ENCODE measurements around the gene ABHD2. TPM values are rescaled to one million over a fixed set of nuclear protein-coding genes. Genes with fewer than 3 reads are reported as not detected.
A peak's percentile ranks its signal among the peaks of the same experiment; 100 is the strongest.

Gene ABHD2
- total RNA-seq, 4 donors from 2014 or later, result 49.8 to 82.3 (median 72.1) TPM

DNA sequence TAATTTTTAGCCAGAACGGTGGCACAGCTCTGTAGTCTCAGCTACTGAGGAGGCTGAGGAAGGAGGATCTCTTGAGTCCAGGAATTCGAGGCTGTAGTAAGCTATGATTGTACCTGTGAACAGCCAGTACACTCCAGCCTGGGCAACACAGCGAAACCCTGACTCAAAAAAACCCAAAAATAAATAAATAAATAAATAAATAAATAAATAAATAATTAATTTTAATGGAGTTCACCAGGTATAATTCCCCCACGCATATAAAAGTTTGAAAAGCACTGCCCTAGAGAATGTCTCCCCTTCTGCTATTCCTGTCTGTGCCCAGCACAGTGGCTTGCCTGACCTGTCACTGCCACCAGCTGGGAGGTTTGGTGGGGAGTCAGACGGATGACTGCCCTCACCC, 137.3 kb downstream of the ABHD2 start:
- Histone ChIP-seq H3K36me3 (no peaks in the 10 kb centered on the region), H3K4me3 (no peak overlapping the region), H3K27me3 (no peaks in the 10 kb centered on the region), H3K4me1 (no peaks in the 10 kb centered on the region), H3K9me3 (no peaks in the 10 kb centered on the region), H3K27ac (replicated peaks in 1 of 4) (no peak overlapping the region)
- intact Hi-C loops (cut with DNase I), result no loop called here
- TF ChIP-seq POLR2A (IDR thresholded peaks at IDR 0.05; ENCODE audit: low read depth) (no peak), POLR2AphosphoS5 (IDR thresholded peaks at IDR 0.05) (no peak), EP300 (IDR thresholded peaks at IDR 0.05) (no peak)
- TF ChIP-seq, protein P1, sequence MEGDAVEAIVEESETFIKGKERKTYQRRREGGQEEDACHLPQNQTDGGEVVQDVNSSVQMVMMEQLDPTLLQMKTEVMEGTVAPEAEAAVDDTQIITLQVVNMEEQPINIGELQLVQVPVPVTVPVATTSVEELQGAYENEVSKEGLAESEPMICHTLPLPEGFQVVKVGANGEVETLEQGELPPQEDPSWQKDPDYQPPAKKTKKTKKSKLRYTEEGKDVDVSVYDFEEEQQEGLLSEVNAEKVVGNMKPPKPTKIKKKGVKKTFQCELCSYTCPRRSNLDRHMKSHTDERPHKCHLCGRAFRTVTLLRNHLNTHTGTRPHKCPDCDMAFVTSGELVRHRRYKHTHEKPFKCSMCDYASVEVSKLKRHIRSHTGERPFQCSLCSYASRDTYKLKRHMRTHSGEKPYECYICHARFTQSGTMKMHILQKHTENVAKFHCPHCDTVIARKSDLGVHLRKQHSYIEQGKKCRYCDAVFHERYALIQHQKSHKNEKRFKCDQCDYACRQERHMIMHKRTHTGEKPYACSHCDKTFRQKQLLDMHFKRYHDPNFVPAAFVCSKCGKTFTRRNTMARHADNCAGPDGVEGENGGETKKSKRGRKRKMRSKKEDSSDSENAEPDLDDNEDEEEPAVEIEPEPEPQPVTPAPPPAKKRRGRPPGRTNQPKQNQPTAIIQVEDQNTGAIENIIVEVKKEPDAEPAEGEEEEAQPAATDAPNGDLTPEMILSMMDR (IDR thresholded peaks at IDR 0.05), result no peak
- 99% methylated on average over 5 of the region's 5 CpGs for WGBS
- DNase-seq (ENCODE audit: extremely low spot score), result no peak

- no peaks in the 10 kb centered on the region for H3K4me1 ChIP-seq
- WGBS, result 85% methylated on average over 14 of the region's 14 CpGs
- intact Hi-C loops (cut with DNase I), result no loop called here
These were observed 138.3 kb downstream of the ABHD2 start for GRCh38 chr15:89226359-89227221.

GRCh38 chr15:89227425-89227824, 139.2 kb downstream of the ABHD2 start:
- H3K27me3 ChIP-seq, result no peaks in the 10 kb centered on the region

More at GRCh38 chr15:89226359-89227221, 138.3 kb downstream of the ABHD2 start:
- Histone ChIP-seq H3K4me3 (no peak overlapping the region), H3K9me3 (no peaks in the 10 kb centered on the region), H3K36me3 (no peaks in the 10 kb centered on the region), H3K27me3 (no peaks in the 10 kb centered on the region), H3K27ac (replicated peaks in 1 of 4) (no peak overlapping the region)
- TF ChIP-seq, protein P1 (IDR thresholded peaks at IDR 0.05), result no peak
- TF ChIP-seq POLR2AphosphoS5 (IDR thresholded peaks at IDR 0.05), result no peak
- no peak for TF ChIP-seq POLR2A (IDR thresholded peaks at IDR 0.05; ENCODE audit: low read depth)
- TF ChIP-seq EP300 (IDR thresholded peaks at IDR 0.05), result no peak
- DNase-seq (ENCODE audit: extremely low spot score), result peak; percentile 78

DNA sequence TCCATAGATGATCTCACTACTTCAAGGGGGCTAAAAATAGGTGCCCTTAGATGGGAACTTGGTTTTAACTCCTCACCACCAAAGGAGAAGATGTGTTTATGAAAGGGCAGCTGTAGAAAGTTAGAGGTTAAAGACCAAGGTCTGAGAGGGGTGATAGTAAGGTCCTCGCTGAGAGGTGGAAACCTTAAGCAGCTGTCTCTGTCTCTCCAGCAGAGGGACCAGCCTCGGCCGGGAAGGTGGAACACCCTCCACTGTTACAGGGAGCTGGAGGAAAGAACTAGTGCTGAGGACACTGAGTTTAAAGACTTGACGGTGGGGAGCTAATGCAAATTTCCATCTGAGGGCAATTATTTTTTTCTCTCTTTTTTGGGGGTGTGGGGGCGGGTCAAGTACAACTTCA, 142.0 kb downstream of the ABHD2 start:
- no peaks in the 10 kb centered on the region for H3K36me3 ChIP-seq
- no peak overlapping the region for H3K27ac ChIP-seq (replicated peaks in 1 of 4)
- TF ChIP-seq EP300 (IDR thresholded peaks at IDR 0.05) (no peak), POLR2A (IDR thresholded peaks at IDR 0.05; ENCODE audit: low read depth) (no peak), POLR2AphosphoS5 (IDR thresholded peaks at IDR 0.05) (no peak)
- TF ChIP-seq, protein P1 (IDR thresholded peaks at IDR 0.05), result no peak
- no peaks in the 10 kb centered on the region for H3K4me1 ChIP-seq
- no peak overlapping the region for H3K4me3 ChIP-seq
- intact Hi-C loops (cut with DNase I), result no loop called here
- no peaks in the 10 kb centered on the region for H3K9me3 ChIP-seq
- no peaks in the 10 kb centered on the region for H3K27me3 ChIP-seq
- 64% methylated on average over 5 of the region's 5 CpGs for WGBS
- DNase-seq (ENCODE audit: extremely low spot score), result peak; percentile 55

More at GRCh38 chr15:89227425-89227824, 139.2 kb downstream of the ABHD2 start:
- TF ChIP-seq EP300 (IDR thresholded peaks at IDR 0.05), result no peak
- TF ChIP-seq, protein P1 (IDR thresholded peaks at IDR 0.05), result no peak
- TF ChIP-seq POLR2A (IDR thresholded peaks at IDR 0.05; ENCODE audit: low read depth), result no peak
- TF ChIP-seq POLR2AphosphoS5 (IDR thresholded peaks at IDR 0.05), result no peak
- Histone ChIP-seq H3K9me3 (no peaks in the 10 kb centered on the region), H3K4me1 (no peaks in the 10 kb centered on the region), H3K27ac (replicated peaks in 1 of 4) (no peak overlapping the region), H3K36me3 (no peaks in the 10 kb centered on the region), H3K4me3 (no peak overlapping the region)
- DNase-seq (ENCODE audit: extremely low spot score), result peak; percentile 87
- intact Hi-C loops (cut with DNase I), result no loop called here
- 82% methylated on average over 7 of the region's 7 CpGs for WGBS

Data from esophagus muscularis mucosa (tissue), 4 donors.